ENCODE measurements around the gene AZU1. TPM values are rescaled to one million over a fixed set of nuclear protein-coding genes. Genes with fewer than 3 reads are reported as not detected.

The AZU1 gene
- total RNA-seq, 1 donor from 2014 or later: 0.30 TPM

DNA sequence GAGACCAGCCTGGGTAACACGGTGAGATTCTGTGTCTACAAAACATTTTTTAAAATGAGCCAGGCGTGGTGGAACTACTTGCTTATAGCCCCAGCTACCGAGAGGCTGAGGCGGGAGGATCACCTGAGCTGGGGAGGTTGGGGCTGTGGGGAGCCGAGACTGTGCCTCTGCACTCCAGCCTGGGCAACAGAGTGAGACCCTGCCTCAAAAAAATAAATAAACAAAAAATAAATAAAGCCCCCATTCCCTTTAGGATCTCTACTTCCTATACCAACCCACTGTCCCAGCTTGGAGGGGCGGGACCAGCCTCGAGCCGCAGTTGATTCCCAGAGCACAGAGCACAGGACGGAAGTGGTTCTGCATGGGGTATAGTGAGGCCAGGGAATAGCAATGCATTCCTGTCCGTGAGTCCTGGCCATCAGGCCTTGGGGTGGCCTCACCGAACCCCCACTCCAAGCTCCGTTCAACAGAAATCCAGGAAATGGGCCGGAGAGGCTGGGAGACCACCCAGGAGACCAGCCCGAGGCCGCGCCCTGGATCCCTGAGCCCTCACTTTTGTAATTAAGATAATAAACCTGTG is 35.2 kb upstream of the AZU1 start:
- peaks cover 3% of the 10 kb centered on the region for H3K27me3 Mint-ChIP-seq (ENCODE audit: low read depth)
- no peak for DNase-seq (ENCODE audit: low read depth, low spot score)
- H3K36me3 Mint-ChIP-seq (ENCODE audit: low read depth): no peaks in the 10 kb centered on the region
- H3K27ac Mint-ChIP-seq (ENCODE audit: unreplicated experiment): no peak overlapping the region
- peak overlapping the region; percentile 19 for H3K4me3 Mint-ChIP-seq
- no peaks in the 10 kb centered on the region for H3K9me3 Mint-ChIP-seq
- TF ChIP-seq, protein P1, sequence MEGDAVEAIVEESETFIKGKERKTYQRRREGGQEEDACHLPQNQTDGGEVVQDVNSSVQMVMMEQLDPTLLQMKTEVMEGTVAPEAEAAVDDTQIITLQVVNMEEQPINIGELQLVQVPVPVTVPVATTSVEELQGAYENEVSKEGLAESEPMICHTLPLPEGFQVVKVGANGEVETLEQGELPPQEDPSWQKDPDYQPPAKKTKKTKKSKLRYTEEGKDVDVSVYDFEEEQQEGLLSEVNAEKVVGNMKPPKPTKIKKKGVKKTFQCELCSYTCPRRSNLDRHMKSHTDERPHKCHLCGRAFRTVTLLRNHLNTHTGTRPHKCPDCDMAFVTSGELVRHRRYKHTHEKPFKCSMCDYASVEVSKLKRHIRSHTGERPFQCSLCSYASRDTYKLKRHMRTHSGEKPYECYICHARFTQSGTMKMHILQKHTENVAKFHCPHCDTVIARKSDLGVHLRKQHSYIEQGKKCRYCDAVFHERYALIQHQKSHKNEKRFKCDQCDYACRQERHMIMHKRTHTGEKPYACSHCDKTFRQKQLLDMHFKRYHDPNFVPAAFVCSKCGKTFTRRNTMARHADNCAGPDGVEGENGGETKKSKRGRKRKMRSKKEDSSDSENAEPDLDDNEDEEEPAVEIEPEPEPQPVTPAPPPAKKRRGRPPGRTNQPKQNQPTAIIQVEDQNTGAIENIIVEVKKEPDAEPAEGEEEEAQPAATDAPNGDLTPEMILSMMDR (conservative IDR thresholded peaks at IDR 0.05): no peak
- H3K4me1 Mint-ChIP-seq: peaks cover 19% of the 10 kb centered on the region

DNA sequence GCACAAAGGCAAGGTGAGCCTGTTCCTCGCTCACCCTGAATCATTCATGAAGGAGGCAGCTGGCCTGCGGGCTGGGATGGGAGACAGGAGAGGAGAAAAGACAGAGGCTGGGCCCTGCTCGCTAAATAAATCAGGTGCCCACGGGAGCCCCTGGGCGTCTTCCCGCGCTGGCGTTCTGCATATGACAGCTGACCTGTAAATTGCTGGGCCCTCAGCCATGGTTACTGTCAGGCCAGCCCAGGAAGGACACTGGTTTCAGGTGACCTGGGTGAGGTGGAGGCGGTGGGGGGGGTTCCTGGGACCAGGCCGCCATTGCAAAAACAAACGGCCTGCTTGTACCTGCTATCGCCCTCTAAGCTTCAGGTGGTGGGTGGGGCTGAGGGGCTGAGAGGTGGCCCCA is 33.8 kb upstream of the AZU1 start:
- Mint-ChIP-seq H3K4me1 (peaks cover 18% of the 10 kb centered on the region), H3K9me3 (no peaks in the 10 kb centered on the region), H3K27me3 (ENCODE audit: low read depth) (peaks cover 4% of the 10 kb centered on the region), H3K36me3 (ENCODE audit: low read depth) (no peaks in the 10 kb centered on the region), H3K27ac (ENCODE audit: unreplicated experiment) (no peak overlapping the region), H3K4me3 (no peak overlapping the region)
- TF ChIP-seq, protein P1 (conservative IDR thresholded peaks at IDR 0.05): no peak
- no peak for DNase-seq (ENCODE audit: low read depth, low spot score)

DNA sequence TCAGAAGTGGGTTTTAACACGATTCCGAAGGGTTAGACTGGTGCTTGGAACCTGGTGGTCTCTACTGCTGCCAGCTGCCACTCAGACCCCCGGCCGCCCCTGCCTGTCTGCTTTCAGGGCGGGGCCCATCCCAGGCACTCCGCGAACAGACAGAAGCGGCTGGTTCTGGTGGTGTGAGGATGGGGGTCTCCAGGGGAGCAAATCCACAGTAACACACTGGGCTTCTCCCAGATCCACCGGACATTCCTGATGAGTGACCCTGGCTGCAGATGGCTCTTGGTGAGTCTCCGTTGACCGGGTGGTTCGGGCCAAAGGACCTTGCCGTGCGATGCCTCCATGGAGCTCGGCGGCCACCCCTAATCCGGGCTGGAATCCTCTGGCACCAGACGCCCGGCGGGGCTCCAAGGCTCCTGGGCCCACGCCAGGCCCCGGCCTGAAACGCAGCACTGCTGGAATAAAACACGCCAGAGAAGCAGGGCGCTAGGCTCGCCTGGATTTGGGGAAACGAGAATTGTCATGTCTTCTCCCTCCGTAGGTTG is 32.5 kb upstream of the AZU1 start:
- TF ChIP-seq, protein P1 (conservative IDR thresholded peaks at IDR 0.05): no peak
- peaks cover 7% of the 10 kb centered on the region for H3K36me3 Mint-ChIP-seq (ENCODE audit: low read depth)

DNA sequence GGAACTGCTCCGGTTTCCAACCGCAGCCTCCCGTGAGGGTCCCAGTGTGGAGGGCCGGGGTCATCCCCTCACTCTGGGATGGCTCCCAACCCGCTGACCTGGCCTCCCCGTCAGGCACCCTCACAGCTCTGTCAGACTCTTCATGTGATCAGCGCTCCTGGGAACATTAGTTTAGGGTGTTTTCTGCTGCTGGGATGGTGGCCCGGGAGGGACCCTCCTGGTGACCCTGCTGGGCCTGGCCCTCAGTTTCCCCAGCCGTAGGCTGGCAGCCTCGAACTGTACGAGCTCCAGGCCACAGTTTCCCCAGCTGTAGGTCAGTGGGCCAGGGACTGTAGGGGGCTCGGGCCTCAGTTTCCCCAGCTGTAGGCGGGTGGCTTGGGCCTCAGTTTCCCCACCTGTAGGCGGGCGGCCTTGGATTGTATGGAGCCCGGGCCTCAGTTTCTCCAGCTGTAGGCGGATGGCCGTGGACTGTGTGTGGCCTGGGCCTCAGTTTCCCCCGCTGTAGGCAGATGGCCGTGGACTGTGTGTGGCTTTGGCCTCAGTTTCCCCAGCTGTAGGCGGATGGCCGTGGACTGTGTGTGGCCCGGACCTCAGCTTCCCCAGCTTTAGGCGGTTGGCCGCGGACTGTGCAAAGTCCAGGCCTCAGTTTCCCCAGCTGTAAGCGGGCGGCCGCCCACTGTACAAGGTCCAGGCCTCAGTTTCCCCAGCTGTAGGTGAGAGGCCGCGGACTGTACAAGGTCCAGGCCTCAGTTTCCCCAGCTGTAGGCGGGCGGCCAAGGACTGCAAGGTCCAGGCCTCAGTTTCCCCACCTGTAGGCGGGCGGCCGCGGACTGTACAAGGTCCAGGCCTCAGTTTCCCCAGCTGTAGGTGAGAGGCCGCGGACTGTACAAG is 31.7 kb upstream of the AZU1 start:
- peaks cover 13% of the 10 kb centered on the region for H3K27me3 Mint-ChIP-seq (ENCODE audit: low read depth)
- peaks cover 26% of the 10 kb centered on the region for H3K4me1 Mint-ChIP-seq
- TF ChIP-seq, protein P1 (conservative IDR thresholded peaks at IDR 0.05): no peak
- peaks cover 11% of the 10 kb centered on the region for H3K36me3 Mint-ChIP-seq (ENCODE audit: low read depth)
- DNase-seq (ENCODE audit: low read depth, low spot score): no peak
- H3K27ac Mint-ChIP-seq (ENCODE audit: unreplicated experiment): no peak overlapping the region
- H3K4me3 Mint-ChIP-seq: peak overlapping the region; percentile 98
- no peaks in the 10 kb centered on the region for H3K9me3 Mint-ChIP-seq

More for the DNA sequence above, 32.5 kb upstream of the AZU1 start:
- Mint-ChIP-seq H3K27ac (ENCODE audit: unreplicated experiment) (no peak overlapping the region), H3K9me3 (no peaks in the 10 kb centered on the region), H3K27me3 (ENCODE audit: low read depth) (peaks cover 13% of the 10 kb centered on the region), H3K4me1 (peaks cover 20% of the 10 kb centered on the region), H3K4me3 (peak overlapping the region; percentile 49)
- DNase-seq (ENCODE audit: low read depth, low spot score): no peak

DNA sequence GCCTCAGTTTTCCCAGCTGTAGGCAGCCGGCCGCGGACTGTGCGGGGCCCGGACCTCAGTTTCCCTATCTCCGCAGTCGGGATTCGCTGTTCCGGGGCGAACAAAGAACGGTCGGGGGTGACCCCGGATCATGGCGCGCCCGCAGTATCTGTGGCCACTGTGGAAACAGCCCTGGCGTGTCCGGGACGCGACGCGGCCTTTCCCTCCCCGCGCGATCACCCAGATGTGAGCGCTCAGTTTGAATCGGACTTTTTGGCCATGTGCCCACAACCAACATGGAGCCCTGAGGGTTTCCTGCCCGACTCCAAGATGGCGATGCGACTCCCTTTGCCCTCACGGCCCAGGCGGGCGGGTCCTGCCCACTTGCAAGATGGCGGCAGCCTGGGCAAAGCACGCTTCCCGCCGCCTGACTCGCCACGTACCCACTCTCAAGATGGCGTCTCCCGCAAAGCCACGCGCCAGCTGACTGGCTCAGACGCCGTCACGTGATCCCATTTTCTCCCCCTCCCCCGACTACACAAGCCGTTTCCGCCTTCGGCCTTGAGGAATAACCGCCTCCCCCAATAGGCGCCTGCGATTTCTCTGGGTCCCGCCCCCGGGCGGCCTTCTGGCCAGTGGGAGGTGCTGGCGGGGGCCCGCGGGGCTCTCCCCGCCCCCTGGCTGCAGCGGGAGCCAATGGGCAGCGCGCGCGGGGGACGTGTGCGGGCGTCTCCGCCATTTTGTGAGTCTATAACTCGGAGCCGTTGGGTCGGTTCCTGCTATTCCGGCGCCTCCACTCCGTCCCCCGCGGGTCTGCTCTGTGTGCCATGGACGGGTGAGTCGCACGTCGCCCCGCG is 30.7 kb upstream of the AZU1 start, which contains the start of gene PTBP1:
TSS of gene PTBP1 (plus strand) at position 761 of the 836 bp plus-strand sequence. CDS start at position 807, 46 bp downstream.
- peak within 1 kb of the TSS; percentile 98 for H3K4me3 Mint-ChIP-seq
- peaks cover 13% of the 10 kb centered on the region for H3K27me3 Mint-ChIP-seq (ENCODE audit: low read depth)
- peak; percentile 97 for DNase-seq (ENCODE audit: low read depth, low spot score)
- peaks cover 29% of the 10 kb centered on the region for H3K4me1 Mint-ChIP-seq
- H3K36me3 Mint-ChIP-seq (ENCODE audit: low read depth): peaks cover 11% of the 10 kb centered on the region
- H3K9me3 Mint-ChIP-seq: no peaks in the 10 kb centered on the region
- H3K27ac Mint-ChIP-seq (ENCODE audit: unreplicated experiment): peak within 1 kb of the TSS; percentile 97
- TF ChIP-seq, protein P1 (conservative IDR thresholded peaks at IDR 0.05): no peak

Measured in neural crest cell (in vitro differentiated cells).